GM21528 (cell line): Measurements from ENCODE around the gene PTPMT1.
A peak's percentile ranks its signal among the peaks of the same experiment; 100 is the strongest.
"Not testable (repeated sequence)": the region's sequence is repeated elsewhere in the genome, so short reads cannot be mapped to it uniquely, and the experiment has no call there.

ENCODE experiments used
- ATAC-seq: cut with Tn5 transposase; IDR thresholded peaks from one replicate; pipeline ENCODE4 v1.9.1; 2021; ENCODE audit warnings: mild to moderate bottlenecking, moderate library complexity; ENCODE audit not compliant: unreplicated experiment, low FRiP score

Gene PTPMT1, protein sequence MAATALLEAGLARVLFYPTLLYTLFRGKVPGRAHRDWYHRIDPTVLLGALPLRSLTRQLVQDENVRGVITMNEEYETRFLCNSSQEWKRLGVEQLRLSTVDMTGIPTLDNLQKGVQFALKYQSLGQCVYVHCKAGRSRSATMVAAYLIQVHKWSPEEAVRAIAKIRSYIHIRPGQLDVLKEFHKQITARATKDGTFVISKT

DNA sequence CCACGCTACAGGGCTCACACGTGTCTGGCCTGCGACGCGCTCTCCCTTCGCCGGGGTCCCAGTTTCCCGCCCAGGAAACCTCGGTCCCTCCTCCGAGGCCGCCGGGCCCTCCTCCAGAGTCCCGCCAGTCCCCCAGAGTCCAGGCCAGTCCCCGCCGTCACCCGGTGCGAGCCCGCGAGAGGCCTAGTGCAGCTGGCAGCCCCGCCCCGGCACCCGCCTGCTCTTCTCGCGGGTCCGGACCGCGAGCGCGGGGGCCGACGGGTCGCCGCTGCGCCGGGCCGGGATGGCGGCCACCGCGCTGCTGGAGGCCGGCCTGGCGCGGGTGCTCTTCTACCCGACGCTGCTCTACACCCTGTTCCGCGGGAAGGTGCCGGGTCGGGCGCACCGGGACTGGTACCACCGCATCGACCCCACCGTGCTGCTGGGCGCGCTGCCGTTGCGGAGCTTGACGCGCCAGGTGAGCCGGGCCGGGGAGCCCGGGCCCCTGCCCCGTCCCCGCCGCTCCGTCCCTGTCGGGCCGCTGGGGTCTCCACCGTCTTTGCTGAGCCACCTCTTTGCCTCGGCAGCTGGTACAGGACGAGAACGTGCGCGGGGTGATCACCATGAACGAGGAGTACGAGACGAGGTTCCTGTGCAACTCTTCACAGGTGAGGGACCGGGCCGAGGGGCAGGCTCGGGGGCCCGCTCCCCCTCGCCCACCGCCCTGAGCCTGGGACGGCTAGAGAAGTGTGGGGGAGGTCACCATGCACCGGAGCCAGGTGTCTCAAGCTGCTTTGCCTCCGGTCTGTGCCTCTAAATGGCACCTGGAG, at the start of gene PTPMT1:
Gene PTPMT1, plus strand, starts transcription at position 260 of the 809 bp plus-strand sequence. Its CDS starts 24 bp downstream, at position 284.
- peak; percentile 79 for ATAC-seq

DNA sequence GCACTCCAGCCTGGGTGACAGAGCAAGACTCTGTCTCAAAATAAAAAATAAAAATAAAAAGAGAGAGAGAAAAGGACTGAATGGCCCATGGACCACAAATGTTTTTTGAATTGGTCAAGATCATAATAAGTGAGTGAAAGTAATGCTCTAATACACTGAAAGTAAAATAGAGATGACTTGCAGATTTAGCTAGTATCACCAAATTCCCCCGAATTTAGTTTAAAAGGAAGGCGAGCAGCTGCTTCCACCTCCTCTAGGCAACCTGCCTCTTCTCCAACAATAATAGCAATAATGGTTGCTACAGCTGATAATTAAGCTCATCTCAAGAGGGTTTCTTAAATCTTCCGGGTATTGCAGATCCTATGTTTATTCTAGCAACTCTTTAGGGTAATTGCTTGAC, 49.2 kb upstream of the PTPMT1 start:
- ATAC-seq = no peak

DNA sequence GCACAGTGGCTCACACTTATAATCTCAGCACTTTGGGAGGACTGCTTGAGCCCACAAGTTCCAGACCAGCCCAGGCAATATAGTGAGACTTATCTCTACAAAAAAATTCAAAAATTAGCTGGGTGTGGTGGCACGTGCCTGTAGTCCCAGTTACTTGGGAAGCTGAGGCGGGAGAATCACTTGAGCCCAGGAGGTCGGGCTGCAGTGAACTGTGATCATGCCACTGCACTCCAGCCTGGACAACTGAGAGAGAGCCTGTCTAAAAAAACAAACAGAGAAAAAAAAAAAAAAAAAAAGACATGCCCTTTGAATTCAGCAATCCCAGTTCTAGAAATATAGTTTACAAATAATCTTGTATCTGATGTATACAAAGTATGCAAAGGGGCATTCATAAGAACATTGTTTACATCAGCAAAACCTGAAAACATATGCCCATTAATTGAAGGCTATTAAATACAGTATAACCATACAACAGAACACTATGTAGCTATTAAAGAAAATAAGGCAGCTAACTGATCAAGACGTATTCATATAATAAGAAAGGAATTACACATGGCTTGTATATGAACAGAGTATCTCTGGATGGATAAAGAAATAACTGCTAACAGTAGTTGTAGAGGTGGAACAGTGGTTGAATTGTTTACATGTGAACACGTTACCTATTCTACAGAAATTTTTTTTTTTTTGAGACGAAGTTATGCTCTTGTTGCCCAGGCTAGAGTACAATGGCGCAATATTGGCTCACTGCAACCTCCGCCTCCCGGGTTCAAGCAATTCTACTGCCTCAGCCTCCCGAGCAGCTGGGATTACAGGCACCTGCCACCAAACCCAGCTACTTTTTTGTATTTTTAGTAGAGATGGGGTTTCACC, 48.2 kb upstream of the PTPMT1 start:
- ATAC-seq = no peak

DNA sequence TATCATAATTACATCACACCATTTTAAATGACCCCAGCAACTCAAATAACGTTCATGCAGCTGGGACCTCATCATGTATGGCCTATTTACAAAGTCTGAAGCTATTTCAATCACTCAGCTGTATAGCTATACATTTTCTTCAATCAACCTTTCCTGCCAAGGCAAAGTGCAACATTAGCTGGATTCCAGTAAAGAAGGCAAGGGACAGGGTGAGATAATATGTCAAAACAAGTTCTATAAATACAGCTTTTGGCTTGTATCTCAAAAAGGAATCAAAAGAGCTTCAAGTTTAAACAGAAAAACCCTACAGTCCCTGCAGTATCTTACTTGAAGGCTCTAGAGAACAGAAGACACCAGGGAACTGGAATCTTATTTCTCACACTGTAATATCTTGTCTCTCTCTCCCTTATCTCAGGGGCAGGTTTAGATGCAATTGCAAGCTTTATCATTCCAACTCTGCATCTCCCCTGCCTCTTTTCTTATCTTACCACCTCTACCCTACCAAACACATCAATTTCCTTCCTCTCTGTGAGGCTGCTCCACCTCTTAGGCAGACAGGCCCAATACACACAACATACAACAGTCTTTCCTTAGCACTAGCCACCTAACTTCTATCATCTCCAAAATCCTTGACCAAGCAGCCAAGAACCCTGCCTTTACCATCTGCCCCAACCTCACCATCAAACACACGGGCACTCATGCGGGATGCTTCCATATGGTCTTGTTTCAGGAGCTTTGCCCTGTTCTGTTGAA, 47.0 kb upstream of the PTPMT1 start:
- no peak for ATAC-seq

DNA sequence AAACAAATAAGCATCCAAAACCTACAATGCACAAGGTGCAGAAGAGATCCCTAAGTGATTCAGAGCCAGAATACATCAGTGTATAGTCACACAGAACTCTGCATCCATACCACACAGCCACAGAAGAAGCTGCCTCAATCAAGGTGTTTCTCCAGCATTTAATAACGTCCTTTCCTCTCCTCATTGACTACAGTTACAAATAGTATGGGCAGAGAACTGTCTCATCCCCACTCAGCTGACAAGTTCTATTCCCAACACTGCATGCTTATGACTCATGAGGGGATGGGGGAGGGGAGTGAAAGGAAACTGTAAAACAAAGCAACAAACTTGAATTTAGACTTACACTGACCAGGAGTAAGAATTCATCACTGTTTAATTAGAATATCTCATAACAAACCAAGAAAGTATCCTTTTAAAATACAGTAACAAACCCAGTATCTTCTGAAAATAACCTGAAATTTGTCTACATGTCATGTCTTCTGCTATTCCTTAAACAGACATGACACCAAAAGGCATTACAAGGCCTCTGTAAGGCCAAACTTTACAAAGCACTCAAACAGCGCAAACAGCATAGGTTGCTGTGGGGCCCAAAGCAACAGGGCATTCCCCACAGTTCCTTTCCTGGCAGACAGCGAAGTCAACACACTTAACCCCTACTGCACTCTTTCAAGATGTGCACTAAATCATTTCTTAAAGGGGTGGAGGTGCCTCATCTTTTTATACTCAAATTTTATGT, 41.7 kb upstream of the PTPMT1 start:
- ATAC-seq = peak; percentile 42

DNA sequence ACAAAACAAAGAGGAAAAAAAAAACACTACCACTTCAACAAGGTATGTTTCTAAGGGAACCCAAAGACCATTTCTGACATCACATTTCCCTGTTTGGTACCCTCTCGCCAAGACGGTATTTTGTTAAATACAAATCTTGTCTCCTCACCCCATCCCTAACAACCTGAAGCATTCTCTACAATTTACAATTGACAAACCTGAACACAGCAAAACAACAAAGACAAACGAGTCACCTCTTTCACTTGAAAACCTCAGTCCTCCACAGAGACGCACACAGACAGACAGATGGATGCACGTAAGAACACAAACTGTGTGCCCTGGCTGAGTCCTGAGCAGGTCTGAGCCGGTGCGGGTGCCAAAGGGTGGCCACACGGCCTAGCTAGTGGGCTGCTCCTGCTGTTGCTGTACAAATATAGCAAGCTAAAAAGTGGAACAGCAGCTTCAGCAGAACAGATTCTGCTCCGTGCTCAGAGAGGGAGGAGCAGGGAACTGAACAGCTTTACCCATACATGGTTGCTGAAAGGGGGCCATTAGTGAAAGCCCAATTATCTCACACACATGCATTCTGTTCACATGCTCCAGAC, 41.0 kb upstream of the PTPMT1 start:
- peak; percentile 13 for ATAC-seq

DNA sequence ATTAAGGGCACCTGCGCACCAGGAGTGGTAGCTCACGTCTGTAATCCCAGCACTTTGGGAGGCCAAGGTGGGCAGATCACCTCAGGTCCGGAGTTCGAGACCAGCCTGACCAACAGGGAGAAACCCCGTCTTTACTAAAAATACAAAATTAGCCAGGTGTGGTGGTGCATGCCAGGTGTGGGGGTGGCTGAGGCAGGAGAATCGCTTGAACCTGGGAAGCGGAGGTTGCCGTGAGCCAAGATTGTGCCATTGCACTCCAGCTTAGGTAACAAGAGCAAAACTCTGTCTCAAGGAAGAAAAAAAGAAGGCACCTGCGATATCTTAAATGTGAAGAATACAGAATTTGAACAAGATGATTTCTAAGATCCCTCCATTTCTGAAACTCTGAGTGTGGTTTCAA, 39.4 kb upstream of the PTPMT1 start:
- ATAC-seq = not testable (repeated sequence)

DNA sequence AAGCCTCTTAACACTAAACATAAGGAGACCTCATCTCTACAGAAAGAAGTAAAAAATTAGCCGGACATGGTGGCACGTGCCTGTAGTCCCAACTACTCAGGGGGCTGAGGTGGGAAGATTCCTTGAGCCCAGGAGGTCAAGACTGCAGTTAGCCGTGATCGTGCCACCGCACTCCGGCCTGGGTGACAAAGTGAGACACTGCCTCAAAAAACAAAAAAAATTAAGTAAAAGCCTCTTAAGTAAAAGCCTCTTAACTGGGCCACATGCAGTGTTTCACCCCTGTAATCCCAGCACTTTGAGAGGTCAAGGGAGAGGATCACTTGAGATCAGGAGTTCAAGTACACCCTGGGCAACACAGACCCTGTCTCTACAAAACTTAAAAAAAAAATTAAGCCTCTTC, 38.2 kb upstream of the PTPMT1 start:
- no peak for ATAC-seq

DNA sequence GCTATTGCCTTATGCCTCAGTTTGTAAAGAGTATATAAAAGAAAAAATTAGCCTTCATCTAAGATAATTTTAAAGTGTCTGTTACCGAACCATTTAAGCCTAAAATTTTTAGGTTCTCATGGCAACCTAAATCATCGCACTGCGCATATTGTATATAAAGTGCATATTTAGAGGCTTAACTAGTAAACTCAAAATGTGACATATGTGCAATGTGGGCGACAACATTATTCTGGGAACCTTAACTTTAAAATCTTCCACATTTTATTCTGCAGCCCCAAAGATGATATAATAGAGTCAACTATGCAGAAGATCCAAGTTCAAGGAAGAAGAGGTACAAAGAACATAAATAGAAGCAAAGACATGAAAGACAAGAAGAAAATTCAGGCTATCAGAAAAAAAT, 35.4 kb upstream of the PTPMT1 start:
- no peak for ATAC-seq

DNA sequence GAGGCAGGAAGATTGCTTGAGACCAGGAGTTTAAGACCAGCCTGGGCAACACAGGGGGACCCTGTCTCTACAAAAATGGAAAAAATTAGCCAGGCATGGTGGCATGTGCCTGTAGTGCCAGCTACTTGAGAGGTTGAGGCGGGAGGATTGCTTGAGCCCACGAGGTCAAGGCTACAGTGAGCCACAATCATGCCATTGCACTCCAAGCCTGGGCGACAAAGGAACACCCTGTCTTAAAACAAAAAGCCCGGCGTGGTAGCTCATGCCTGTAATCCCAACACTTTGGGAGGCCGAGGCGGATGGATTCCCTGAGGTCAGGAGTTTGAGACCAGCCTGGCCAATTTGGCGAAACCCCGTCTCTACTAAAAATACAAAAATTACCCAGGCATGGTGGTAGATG, 34.7 kb upstream of the PTPMT1 start:
- not testable (repeated sequence) for ATAC-seq

DNA sequence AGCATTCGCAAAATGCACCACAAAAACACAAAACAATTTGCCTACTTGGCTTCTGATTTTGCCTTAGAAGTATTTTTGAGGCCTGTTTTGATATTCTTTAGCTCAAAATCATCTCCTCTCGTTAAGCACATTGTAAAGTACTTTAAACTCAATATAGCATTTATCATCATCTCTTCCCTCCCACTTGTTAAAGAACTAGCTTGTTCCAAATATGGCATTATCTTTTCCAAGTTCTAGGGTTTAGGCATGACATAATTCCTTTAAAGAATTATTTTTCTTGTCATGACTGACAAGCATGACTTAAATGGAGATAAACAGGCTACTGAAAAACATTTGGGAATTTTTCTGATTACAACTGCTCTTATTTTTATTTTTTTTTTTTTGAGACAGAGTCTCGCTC, 33.7 kb upstream of the PTPMT1 start:
- ATAC-seq = no peak

DNA sequence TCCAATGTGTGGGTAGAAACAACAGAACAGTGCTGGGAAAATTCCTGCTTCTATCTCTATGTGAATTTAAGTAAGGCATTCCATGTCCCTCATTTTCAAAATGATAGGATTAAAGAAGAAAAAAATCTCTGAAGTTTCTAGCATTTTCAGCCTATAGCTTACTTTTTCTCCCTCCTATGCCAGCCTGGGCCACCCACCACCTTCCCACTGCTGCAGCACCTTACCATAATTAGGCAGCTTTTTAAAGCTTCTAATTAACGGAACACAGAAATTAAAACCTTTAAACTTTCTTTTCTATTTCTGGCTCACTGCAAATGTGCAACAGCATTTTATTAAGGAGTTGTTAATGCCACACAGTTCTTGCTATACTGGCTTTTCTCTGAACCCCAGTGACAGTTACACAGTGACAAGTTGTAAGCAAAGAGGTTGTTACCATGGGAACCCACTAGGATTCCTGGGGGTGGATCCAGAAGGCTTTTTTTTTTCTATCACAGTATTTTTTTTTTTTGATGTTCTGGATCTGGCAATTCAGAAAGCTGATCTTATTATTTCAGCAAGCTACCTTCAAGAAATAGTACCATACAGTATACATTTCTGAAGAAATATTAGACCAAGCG, 32.7 kb upstream of the PTPMT1 start:
- no peak for ATAC-seq

DNA sequence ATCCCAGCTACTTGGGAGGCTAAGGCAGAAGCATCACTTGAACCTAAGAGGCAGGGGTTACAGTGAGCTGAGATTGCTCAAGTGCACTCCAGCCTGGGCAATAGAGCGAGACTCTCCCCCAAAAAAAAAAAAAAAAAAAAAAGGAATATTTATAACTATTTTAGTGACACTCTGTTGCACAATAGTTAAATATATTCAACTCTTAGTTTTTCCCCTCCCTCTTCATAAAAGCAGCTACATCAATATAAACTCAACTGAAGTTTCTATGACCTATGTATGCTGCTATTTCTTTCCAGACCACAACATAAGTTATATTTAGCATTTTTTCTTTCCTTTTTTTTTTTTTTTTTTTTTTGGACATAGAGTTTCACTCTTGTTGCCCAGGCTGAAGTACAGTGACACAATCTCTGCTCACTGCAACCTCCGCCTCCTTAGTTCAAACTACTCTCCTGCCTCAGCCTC, 31.7 kb upstream of the PTPMT1 start:
- no peak for ATAC-seq

DNA sequence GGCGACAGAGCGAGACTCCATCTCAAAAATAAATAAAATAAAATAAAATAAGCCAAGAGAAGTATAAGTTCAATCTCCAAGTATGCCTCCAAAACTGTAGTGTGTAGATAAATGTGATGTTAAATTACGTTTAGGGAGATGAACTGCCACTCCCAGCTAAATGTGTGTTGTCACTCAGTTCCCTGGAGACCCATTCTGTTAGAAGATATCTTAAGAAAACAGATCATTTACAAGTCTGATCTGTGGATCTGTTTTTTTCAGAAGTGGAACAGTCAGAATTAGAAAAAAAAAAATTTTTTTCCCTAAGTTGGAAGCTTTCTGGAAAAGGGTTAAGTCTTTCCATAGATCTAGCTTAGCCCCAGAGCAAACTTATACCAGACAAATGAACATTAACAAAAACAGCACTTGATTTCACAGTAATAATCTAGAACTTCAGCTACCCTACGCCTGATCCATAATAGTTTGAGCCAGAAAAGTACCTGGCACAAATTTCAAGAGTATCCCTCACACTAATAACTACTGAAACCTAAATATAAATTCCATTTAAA, 30.6 kb upstream of the PTPMT1 start:
- no peak for ATAC-seq

DNA sequence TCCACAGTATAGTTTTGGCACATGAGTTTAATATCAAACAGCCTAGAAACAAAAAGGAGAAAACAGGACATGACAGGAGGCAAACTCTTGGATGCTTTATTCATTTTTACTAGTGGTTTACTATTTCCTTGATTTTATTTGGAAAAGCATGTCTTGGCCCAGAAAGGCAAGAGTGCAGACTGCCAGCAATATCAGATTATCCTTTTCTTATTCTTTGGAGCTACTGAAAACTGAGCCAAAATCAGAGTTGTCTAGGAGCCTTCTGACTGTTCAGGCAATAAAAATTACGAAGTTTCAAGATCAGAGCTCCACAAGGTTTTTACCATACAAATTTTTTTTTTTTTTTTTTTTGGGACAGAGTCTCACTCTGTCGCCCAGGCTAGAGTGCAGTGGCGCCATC, 28.5 kb upstream of the PTPMT1 start:
- no peak for ATAC-seq

DNA sequence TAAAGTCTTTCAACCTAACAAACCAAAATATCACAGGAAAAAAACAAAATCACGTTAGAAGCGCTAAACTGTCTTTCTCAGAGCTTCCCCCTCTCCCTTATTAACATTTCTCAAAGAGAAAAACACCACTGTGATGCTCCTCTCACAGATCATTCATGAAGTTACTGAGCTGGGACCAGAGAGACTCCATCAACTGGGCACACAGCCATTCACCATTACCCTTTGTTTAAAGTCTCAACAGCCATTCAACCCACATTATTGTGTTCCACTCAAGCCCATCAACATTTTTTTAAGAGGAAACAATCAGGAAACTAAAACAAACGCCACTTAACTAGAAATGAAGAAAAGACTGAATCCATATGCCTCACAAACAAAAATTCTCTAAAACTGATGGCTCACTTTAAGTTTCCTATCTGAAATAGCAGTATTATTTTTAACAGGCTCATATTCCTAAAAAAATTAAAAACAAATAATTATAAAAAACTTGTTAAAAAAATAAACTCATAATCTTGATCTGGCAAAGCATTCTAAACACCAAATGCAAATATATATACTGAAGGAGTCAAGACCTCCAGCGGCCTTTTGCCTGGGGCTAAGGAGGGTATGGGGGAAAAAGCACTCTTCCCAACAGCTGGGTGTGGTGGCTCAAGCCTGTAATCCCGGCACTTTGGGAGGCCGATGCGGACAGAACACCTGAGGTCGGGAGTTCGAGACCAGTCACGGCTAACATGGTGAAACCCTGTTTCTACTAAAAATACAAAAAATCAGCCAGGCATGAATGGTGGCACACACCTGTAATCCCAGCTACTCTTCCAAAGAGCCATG, 26.4 kb upstream of the PTPMT1 start:
- no peak for ATAC-seq

DNA sequence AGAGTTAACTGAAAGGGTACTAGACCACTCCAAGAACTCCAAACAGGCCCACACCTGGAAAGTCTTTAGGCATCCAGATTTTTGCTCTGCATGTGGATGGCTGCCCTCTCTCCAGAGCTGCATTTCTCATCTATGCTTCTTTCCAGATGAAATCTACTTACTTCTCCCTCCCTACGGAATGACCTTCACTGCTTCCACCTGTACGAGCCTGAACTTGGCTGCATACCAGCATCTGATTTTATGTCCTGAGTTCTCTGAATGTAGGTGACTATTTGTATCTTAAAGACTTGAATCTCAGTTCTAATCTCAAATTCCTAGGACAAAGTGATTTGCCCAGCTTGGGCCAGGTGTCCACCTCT, 25.7 kb upstream of the PTPMT1 start:
- no peak for ATAC-seq

DNA sequence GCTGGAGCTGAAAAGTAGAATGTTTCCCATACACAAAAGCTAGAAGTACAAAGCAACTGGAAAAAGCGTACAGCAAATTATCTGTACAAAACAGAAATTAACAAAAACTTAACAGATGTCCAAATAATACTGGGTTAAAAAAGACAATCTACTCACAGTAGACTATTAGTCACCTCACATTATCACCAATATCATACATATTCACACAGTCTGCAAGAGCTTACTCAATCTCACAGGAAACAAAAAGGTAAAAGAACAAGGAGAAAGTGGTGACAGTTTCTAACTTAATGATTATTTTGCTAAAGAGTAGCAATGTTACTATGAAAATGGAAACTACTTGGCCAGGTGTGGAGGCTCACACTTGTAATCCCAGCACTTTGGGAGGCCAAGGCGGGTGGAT, 24.3 kb upstream of the PTPMT1 start:
- ATAC-seq = no peak
